Adrenal gland (tissue), 5 donors: ENCODE measurements around the gene COMMD1.

Experiments
- CTCF ChIP-seq, 6 experiments: fragments of 450-650 bp in 4 of 6; fragments of 200-600 bp in 2 of 6; sonication (generic) in 1 of 6; IDR thresholded peaks; 1 replicate in 5 of 6; 2 replicates in 1 of 6; pipeline versions ENCODE4 v1.5.1 to v1.8.0; 2016 to 2021; ENCODE audit warnings: antibody characterized with exemption in 6 of 6, mild to moderate bottlenecking in 2 of 6, moderate library complexity in 1 of 6
- POLR2A ChIP-seq, 2 donors: fragments of 450-650 bp; IDR thresholded peaks; one replicate each; pipeline ENCODE4 v1.6.1; 2017; ENCODE audit warnings: antibody characterized with exemption in 2 of 2, mild to moderate bottlenecking in 2 of 2, moderate library complexity in 1 of 2
- donor health status: DM: no; HTN: no; CAD: no.

DNA sequence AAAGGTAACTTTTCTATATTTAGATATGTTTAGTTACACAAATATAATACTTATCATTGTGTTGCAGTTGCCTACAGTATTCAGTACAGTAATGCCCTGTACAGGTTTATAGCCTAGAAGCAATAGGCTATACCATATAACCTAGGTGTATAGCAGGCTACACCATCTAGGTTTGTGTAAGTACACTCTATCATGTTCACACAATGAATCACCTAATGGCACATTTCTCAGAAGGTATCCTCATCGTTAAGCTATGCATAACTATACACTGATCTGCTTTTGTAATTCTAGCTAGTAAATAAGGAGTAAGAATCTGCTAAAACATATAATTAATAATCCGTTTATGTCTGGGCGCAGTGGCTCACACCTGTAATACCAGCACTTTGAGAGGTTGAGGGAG, 102.1 kb downstream of the COMMD1 start:
- TF ChIP-seq POLR2A (IDR thresholded peaks at IDR 0.05): no peak
- no peak for TF ChIP-seq CTCF (IDR thresholded peaks at IDR 0.05)
